ENCODE measurements around the gene OR8G1. TPM values are rescaled to one million over a fixed set of nuclear protein-coding genes. Genes with fewer than 3 reads are reported as not detected.

The OR8G1 gene
- total RNA-seq, 1 donor from 2014 or later: not detected

DNA sequence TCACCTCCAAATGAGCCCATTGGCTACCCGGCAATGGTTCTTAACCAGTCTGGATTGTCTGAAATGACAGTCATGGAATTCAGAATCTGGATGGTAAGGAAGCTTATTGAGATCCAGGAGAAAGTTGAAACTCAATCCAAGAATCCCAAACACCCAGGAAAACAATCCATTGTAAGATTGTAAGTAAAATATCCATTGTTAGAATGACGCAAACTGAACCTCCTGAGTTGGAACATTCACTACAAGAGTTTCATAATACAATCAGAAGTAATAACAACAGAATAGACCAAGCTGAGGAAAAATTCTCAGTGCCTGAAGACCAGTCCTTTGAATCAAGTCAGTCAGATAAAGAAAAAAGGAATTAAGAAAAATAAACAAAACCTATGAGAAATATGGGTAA lies 37.4 kb downstream of the OR8G1 start:
- Mint-ChIP-seq H3K4me3 (no peak overlapping the region), H3K9me3 (peaks cover 26% of the 10 kb centered on the region), H3K36me3 (no peaks in the 10 kb centered on the region), H3K27me3 (ENCODE audit: low read depth) (no peaks in the 10 kb centered on the region), H3K4me1 (no peaks in the 10 kb centered on the region), H3K27ac (no peak overlapping the region)
- TF ChIP-seq, protein P1, sequence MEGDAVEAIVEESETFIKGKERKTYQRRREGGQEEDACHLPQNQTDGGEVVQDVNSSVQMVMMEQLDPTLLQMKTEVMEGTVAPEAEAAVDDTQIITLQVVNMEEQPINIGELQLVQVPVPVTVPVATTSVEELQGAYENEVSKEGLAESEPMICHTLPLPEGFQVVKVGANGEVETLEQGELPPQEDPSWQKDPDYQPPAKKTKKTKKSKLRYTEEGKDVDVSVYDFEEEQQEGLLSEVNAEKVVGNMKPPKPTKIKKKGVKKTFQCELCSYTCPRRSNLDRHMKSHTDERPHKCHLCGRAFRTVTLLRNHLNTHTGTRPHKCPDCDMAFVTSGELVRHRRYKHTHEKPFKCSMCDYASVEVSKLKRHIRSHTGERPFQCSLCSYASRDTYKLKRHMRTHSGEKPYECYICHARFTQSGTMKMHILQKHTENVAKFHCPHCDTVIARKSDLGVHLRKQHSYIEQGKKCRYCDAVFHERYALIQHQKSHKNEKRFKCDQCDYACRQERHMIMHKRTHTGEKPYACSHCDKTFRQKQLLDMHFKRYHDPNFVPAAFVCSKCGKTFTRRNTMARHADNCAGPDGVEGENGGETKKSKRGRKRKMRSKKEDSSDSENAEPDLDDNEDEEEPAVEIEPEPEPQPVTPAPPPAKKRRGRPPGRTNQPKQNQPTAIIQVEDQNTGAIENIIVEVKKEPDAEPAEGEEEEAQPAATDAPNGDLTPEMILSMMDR (IDR thresholded peaks at IDR 0.05; ENCODE audit: unreplicated experiment): no peak
- DNase-seq (ENCODE audit: low spot score in 2 of 2, unreplicated experiment in 2 of 2): no peak

DNA sequence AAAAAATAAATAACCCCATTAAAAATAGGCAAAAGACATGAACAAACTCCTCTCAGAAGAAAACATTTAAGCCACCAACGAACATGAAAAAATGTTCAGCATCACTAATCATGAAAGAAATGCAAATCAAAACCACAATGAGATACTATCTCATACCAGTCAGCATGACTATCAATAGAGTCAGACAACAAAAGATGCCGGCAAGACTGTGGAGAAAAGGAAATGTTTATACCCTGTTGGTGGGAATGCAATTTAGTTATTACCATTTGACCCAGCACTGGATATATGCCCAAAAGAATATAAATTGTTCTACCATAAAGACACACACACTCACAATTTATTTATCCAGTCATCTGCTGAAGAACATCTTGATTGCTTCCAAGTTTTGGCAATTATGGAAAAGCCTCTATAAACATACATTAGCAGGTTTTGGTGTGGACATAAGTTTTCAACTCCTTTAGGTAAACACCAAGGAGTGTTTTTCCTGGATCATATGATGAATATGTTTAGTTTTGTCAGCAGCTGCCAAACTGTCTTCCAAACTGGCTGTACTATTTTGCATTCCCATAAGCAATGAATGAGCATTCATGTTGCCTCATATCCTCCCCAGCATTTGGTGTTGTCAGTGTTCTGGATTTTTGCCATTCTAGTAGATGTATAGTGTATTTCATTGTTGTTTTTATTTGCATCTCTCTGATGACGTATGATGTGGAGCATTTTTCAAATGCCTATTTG lies 44.9 kb downstream of the OR8G1 start:
- no peaks in the 10 kb centered on the region for H3K36me3 Mint-ChIP-seq
- H3K4me3 Mint-ChIP-seq: no peak overlapping the region
- DNase-seq (ENCODE audit: low spot score in 2 of 2, unreplicated experiment in 2 of 2): no peak
- H3K27ac Mint-ChIP-seq: no peak overlapping the region
- TF ChIP-seq, protein P1 (IDR thresholded peaks at IDR 0.05; ENCODE audit: unreplicated experiment): no peak
- H3K27me3 Mint-ChIP-seq (ENCODE audit: low read depth): peaks cover 2% of the 10 kb centered on the region
- peaks cover 46% of the 10 kb centered on the region for H3K9me3 Mint-ChIP-seq
- H3K4me1 Mint-ChIP-seq: no peaks in the 10 kb centered on the region

DNA sequence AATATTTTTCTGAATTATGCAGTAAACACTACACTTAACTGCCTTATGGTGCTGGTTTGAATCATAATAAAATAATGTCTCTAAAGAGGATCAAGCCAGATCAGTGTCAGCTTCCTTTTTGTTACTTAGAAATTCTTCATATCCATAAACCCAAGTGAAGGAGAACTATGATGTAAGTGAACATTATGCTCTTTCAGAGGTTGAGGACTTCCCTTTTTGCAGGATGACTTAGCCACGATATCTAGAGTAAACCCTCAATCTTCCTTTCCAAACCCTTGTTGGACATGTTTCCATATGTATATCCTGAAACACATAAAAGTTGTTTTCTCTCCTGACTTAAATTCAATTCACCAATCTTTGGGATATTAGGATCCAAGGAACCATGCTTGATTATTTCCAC lies 53.8 kb downstream of the OR8G1 start:
- H3K9me3 Mint-ChIP-seq: peaks cover 17% of the 10 kb centered on the region
- H3K27ac Mint-ChIP-seq: no peak overlapping the region
- no peaks in the 10 kb centered on the region for H3K36me3 Mint-ChIP-seq
- DNase-seq (ENCODE audit: low spot score in 2 of 2, unreplicated experiment in 2 of 2): no peak
- H3K27me3 Mint-ChIP-seq (ENCODE audit: low read depth): peaks cover 3% of the 10 kb centered on the region
- TF ChIP-seq, protein P1 (IDR thresholded peaks at IDR 0.05; ENCODE audit: unreplicated experiment): no peak
- no peak overlapping the region for H3K4me3 Mint-ChIP-seq
- H3K4me1 Mint-ChIP-seq: no peaks in the 10 kb centered on the region

DNA sequence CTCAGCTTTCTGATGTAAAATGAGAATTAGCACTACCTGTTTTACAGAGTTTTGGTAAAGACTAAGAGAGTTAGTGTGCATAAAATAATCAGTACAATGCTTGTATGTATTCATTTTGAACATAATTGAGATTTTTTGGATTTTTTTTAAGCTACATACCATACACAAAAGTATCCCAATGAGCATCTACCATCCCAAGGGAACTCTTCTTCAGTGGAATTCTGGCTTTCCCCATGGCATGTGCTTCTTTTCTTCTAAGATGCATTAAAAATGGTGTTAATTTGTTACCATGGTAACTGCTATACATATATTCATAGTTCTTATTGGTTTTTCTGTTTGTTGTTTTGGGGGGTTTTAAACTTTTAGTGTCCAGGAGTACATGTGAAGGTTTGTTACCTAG lies 55.1 kb downstream of the OR8G1 start:
- H3K4me3 Mint-ChIP-seq: no peak overlapping the region
- no peaks in the 10 kb centered on the region for H3K4me1 Mint-ChIP-seq
- H3K9me3 Mint-ChIP-seq: peaks cover 6% of the 10 kb centered on the region
- no peak for DNase-seq (ENCODE audit: low spot score in 2 of 2, unreplicated experiment in 2 of 2)
- TF ChIP-seq, protein P1 (IDR thresholded peaks at IDR 0.05; ENCODE audit: unreplicated experiment): no peak
- peaks cover 3% of the 10 kb centered on the region for H3K27me3 Mint-ChIP-seq (ENCODE audit: low read depth)
- H3K27ac Mint-ChIP-seq: no peak overlapping the region
- H3K36me3 Mint-ChIP-seq: no peaks in the 10 kb centered on the region

DNA sequence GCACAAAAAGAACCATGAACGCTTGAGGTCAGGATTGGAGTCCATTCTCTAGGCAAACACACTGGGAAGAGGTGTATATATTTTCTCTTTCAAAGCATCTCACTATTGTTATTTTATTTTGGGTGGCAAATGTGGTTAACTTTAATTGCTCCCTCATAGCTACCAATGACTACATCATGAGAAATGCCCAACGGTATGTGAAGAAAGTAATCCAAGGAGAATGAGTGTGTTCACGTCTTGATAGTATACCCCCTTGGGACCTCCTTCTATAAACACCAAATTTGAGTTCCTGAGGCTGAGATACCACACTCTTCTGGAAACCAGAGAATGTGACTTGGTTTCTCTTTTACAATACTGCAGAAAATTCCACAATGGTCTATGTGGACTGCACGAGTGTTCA lies 57.0 kb downstream of the OR8G1 start:
- TF ChIP-seq, protein P1 (IDR thresholded peaks at IDR 0.05; ENCODE audit: unreplicated experiment): no peak
- no peaks in the 10 kb centered on the region for H3K4me1 Mint-ChIP-seq
- no peaks in the 10 kb centered on the region for H3K36me3 Mint-ChIP-seq
- H3K9me3 Mint-ChIP-seq: no peaks in the 10 kb centered on the region
- no peak overlapping the region for H3K27ac Mint-ChIP-seq
- no peak overlapping the region for H3K4me3 Mint-ChIP-seq
- no peak for DNase-seq (ENCODE audit: low spot score in 2 of 2, unreplicated experiment in 2 of 2)
- peaks cover 3% of the 10 kb centered on the region for H3K27me3 Mint-ChIP-seq (ENCODE audit: low read depth)
